Measurements from ENCODE around the gene TF.
"Not testable (repeated sequence)": the region's sequence is repeated elsewhere in the genome, so short reads cannot be mapped to it uniquely, and the experiment has no call there.

Gene TF

GRCh38 chr3:133767607-133768006, 21.4 kb downstream of the TF start:
- DNase-seq, result no peak

GRCh38 chr3:133769536-133769935, 23.3 kb downstream of the TF start:
- no peak for DNase-seq

DNA sequence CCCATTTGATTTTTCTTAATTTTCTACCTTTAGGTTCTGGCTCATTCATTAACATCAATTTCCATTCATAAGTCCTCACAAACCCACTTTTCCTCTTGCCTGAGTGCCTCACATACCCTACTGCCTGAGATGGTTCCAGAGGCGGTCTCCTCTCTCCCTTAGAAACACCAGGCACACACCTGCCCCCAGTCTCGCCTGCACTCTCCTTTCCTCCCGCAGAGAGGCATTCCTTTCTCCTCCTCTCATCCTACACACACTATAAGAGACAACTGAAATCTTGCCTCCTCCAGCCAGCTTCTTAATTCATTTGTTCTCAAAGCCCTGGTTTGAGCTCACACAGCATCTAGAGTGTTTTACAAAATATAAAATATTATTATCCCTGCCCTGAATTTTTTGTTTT, 27.5 kb downstream of the TF start:
- DNase-seq, result no peak

GRCh38 chr3:133775309-133775708, 29.1 kb downstream of the TF start:
- DNase-seq, result no peak

GRCh38 chr3:133775835-133776234, 29.6 kb downstream of the TF start:
- no peak for DNase-seq

- no peak for DNase-seq
These were observed 30.7 kb downstream of the TF start for GRCh38 chr3:133776794-133777438.

GRCh38 chr3:133777807-133778568, 31.8 kb downstream of the TF start:
- DNase-seq, result no peak

DNA sequence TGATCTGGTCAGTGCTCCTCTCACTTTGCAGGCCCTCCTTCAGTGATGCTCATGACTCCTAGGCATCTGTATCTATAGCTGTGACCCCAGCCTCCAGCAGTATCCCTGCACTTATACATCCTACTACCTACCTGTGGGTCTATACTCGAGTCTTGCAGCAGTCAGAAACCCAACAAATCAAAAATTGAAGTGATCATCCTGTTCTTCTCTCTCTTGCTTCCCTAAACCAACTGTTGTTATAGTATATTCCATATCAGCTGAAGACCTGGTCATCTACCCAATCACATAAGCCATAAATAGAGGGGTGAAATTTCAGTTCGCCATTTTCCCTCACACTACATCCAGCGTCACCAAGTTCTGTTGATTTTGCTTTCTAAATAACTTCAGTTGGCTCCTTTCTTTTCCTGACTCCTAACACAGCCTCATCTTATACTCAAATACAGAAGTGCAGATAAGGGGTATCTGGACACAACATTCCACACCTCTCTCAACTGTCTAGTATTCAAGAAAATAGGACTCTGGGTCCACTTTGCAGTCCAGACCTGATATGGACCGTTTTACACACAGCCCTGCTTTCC, 33.5 kb downstream of the TF start:
- no peak for DNase-seq

GRCh38 chr3:133780756-133781155, 34.6 kb downstream of the TF start:
- DNase-seq, result not testable (repeated sequence)

DNA sequence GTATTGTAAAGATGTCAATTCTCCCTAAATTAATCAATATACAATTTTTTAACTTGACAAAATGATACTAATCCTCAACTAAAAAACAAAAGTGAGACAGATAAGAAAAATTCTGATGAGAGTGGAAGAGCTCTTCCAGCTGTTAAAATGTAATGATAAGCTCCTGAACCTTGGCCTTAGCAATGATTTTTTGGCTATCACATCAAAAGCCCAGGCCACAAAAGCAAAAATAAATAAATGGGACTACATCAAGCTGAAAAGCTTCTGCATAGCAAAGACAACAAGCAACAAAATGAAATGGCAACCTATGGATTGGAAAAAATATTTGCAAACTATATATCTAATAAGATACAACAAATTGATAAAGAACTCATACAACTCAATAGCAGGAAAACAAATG, 35.4 kb downstream of the TF start:
- no peak for DNase-seq

GRCh38 chr3:133782454-133782853, 36.3 kb downstream of the TF start:
- DNase-seq, result no peak

DNA sequence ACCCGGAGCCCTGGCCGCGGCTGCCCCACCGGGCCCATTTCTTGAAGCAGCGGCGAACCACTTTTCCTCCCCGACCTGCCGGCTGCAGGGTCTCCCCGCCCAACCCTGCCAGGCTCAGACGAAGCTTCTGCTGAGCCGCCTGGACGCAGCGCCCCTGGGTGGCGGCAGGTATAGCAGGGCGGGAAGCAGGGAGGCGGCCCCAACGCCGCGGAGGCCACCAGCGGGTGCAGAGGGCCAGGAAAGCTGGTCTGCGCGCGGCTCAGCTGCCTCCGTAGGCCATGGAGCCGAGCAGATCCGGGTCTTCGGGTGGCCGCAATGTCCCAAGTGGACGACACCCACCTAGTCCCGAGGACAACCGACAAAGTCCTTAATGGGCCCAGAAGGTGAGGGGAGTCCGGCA, 37.6 kb downstream of the TF start:
- DNase-seq, result no peak

DNA sequence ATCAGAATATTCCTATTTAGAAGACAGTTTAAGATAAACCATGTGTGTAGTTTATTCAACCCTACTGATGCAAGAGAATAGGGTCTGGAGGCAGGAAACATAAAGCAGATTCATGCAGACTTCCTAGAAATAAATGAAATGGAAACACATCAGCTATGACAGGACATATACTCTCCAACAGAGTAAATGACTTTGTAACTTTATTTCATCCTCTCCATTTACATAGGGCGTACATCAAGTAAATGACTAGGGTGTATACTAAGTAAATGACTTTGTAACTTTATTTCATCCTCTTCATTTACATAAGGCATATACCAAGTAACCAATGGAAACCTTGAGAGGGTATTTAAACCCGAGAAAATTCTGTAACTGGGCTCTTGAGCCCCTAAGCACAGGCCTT, 41.8 kb downstream of the TF start:
- DNase-seq, result no peak

- no peak for DNase-seq
These were observed 46.1 kb downstream of the TF start for GRCh38 chr3:133792171-133792763.

GRCh38 chr3:133797396-133798105, 51.4 kb downstream of the TF start:
- no peak for DNase-seq

DNA sequence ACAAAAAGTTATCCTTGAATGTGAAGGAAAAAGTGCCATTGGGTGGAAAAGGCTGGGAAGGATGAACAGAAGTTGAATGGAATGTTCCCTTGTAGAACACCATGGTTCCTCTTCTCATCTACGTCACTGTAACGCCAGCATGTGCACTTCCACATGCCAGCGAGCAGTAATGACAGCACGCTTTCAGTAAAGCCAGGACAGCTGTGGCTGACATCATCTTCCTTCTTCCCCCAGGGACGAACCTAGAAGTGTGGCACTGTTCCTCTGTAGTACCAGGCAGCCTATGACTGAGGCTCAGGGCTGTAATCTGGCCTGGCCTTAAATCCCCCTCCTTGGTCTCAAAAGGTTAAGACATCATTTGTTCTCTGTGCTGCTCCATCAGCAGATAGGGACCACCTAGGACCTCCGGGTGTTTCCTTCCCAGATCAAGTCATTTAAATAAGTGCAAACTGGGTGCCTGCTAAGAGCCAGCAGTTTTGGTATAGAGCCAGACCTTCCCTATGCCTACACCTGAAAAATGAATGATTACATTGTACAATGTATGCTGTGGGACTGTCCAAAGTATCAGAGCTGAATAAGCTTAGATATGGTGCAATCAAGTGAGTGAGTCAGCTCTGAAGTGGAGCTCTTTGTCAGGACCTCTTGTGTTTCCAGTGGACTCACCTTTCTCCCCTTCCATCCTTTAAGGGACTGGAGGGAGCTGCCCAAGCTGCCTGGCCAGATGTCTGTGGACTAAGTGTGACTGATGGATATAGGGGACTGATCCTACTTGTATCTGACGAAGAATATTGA, 53.8 kb downstream of the TF start:
- no peak for DNase-seq

GRCh38 chr3:133803469-133803868, 57.3 kb downstream of the TF start:
- DNase-seq, result no peak

DNA sequence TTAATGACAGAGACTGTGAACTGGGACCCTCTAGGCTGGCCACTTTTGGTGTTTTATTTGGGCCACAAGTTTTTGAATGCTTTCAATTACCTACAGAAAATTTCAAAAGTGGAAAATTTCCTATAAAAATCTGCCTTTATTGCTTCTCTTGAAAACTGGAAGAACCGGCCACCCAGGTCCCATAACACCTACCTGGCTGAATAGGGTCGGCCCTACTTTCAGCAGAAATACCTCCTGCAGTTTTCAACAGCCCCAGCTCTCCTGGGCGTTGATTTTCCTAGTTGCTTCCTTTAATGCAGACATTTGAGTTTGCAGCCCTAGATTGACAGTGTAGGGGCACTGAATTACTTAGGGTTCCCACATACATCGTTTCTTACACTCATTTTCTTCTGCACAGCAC, 58.7 kb downstream of the TF start:
- DNase-seq, result no peak

- peak; percentile 70 for DNase-seq
These were observed 59.1 kb downstream of the TF start for GRCh38 chr3:133805384-133805701.

GRCh38 chr3:133805702-133806475, 59.7 kb downstream of the TF start, which contains the start of gene SRPRB:
Gene SRPRB (plus strand): TSS chr3:133805815. CDS start chr3:133805849, 34 bp downstream.
- DNase-seq, result peak; percentile 89

DNA sequence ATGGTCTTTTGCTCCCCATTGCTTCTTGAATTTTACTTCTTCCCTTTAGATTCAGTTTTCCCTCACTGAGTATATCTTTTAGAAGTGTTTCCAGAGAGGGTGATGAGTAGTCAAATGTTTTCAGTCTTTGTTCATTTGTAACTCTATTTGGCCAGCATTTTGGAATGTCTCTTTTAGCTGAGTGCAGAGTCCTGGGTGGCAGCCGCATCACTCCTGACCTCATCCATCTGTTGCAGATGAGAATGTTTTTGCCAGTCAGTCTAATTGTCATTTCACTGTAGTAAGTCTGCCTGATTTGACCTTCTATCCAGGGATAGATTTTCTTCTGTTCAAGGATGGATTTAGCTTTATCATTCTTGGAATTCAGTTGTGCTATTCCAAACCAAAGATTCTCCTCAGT, 66.7 kb downstream of the TF start:
- DNase-seq, result no peak

GRCh38 chr3:133815386-133815785, 69.2 kb downstream of the TF start:
- DNase-seq, result no peak
